ENCODE data around the gene ANKS1B.

DNA sequence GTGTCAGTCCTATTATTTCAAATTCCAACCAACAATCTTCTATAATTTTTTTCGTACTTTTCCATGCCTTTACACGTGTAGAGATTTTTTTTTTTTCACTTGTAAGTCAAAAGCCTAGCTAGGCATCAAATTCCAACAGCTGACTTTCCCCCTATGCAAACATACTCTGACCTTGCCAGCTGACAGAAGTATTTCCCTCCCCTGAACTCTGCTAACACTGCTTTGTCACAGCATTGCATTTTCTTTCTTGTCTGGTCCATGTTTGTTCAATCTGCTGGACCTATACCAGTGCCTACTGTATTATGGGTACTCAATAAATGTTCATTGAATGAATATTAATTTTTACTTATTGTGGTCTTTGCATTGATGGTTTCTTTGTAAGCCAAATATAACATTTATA lies 772.5 kb downstream of the ANKS1B start:
- TF ChIP-seq, protein P1, sequence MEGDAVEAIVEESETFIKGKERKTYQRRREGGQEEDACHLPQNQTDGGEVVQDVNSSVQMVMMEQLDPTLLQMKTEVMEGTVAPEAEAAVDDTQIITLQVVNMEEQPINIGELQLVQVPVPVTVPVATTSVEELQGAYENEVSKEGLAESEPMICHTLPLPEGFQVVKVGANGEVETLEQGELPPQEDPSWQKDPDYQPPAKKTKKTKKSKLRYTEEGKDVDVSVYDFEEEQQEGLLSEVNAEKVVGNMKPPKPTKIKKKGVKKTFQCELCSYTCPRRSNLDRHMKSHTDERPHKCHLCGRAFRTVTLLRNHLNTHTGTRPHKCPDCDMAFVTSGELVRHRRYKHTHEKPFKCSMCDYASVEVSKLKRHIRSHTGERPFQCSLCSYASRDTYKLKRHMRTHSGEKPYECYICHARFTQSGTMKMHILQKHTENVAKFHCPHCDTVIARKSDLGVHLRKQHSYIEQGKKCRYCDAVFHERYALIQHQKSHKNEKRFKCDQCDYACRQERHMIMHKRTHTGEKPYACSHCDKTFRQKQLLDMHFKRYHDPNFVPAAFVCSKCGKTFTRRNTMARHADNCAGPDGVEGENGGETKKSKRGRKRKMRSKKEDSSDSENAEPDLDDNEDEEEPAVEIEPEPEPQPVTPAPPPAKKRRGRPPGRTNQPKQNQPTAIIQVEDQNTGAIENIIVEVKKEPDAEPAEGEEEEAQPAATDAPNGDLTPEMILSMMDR (IDR thresholded peaks at IDR 0.05), result no peak
- TF ChIP-seq EP300 (IDR thresholded peaks at IDR 0.05) (no peak), POLR2A (IDR thresholded peaks at IDR 0.05) (no peak)
